ENCODE results near the gene KRT23. TPM values are rescaled to one million over a fixed set of nuclear protein-coding genes. Genes with fewer than 3 reads are reported as not detected.

KRT23 gene
- total RNA-seq, 2 donors from 2014 or later: 0.27 to 1.2 TPM

DNA sequence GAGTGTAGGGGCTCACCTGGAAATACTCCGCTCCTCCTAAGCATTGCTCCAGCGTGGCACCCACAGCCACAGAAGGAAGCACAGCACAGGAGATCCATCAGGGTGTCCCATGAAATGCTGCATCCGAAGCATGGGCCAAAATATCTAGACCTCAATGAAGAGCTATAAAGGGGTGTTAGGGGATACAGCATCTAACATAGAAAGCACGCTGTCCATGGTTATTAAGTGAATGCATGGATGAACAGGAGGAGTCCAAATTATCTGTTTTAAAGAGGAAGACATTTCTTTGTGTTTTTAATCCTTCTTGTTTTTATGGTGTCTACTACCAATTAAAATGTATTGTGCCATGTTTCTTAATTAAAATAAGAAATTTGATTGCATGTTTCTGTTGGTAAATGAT, 30.8 kb downstream of the KRT23 start:
- H3K36me3 ChIP-seq: no peaks in the 10 kb centered on the region
- H3K27ac ChIP-seq: no peak overlapping the region
- H3K9ac ChIP-seq (ENCODE audit: low read depth in 2 of 2, low read length in 2 of 2): no peak overlapping the region
- H3K9me3 ChIP-seq: no peaks in the 10 kb centered on the region
- no peaks in the 10 kb centered on the region for H3K27me3 ChIP-seq
- intact Hi-C loops (cut with DNase I): loop anchor here (5.0 kb wide), 2 partner anchors 49 to 416 kb away; no protein-coding TSS in a partner anchor
- DNase-seq: no peak
- H3K4me1 ChIP-seq: no peaks in the 10 kb centered on the region
- TF ChIP-seq, protein P1, sequence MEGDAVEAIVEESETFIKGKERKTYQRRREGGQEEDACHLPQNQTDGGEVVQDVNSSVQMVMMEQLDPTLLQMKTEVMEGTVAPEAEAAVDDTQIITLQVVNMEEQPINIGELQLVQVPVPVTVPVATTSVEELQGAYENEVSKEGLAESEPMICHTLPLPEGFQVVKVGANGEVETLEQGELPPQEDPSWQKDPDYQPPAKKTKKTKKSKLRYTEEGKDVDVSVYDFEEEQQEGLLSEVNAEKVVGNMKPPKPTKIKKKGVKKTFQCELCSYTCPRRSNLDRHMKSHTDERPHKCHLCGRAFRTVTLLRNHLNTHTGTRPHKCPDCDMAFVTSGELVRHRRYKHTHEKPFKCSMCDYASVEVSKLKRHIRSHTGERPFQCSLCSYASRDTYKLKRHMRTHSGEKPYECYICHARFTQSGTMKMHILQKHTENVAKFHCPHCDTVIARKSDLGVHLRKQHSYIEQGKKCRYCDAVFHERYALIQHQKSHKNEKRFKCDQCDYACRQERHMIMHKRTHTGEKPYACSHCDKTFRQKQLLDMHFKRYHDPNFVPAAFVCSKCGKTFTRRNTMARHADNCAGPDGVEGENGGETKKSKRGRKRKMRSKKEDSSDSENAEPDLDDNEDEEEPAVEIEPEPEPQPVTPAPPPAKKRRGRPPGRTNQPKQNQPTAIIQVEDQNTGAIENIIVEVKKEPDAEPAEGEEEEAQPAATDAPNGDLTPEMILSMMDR (IDR thresholded peaks at IDR 0.05): no peak
- no peak overlapping the region for H3K4me3 ChIP-seq

DNA sequence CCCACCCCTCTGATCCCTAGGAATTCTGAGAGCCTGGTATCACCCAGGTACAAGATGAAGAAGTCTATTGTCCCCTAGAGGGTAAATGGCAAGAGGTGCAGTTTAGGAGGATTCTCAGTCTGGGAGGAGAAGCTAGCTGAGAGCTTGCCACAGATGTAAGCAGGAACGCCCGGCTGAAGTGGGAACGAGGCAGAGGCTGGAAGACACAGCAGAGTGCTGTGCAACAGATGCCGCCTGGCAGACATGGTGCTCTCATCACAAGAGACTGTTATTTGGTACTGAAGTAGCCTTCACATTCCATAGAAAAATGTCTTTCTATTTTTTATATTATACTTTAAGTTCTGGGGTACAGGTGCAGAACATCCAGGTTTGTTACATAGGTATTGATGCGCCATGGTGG, 32.1 kb downstream of the KRT23 start:
- Histone ChIP-seq H3K9ac (ENCODE audit: low read depth in 2 of 2, low read length in 2 of 2) (peak overlapping the region in 1 of 2 donors; percentile 46), H3K4me3 (no peak overlapping the region), H3K4me1 (no peaks in the 10 kb centered on the region), H3K27me3 (no peaks in the 10 kb centered on the region), H3K9me3 (no peaks in the 10 kb centered on the region), H3K36me3 (no peaks in the 10 kb centered on the region), H3K27ac (peak overlapping the region; percentile 81)
- TF ChIP-seq, protein P1 (IDR thresholded peaks at IDR 0.05): no peak
- no peak for DNase-seq
- intact Hi-C loops (cut with DNase I): loop anchor here (5.0 kb wide), 2 partner anchors 48 to 417 kb away; no protein-coding TSS in a partner anchor

DNA sequence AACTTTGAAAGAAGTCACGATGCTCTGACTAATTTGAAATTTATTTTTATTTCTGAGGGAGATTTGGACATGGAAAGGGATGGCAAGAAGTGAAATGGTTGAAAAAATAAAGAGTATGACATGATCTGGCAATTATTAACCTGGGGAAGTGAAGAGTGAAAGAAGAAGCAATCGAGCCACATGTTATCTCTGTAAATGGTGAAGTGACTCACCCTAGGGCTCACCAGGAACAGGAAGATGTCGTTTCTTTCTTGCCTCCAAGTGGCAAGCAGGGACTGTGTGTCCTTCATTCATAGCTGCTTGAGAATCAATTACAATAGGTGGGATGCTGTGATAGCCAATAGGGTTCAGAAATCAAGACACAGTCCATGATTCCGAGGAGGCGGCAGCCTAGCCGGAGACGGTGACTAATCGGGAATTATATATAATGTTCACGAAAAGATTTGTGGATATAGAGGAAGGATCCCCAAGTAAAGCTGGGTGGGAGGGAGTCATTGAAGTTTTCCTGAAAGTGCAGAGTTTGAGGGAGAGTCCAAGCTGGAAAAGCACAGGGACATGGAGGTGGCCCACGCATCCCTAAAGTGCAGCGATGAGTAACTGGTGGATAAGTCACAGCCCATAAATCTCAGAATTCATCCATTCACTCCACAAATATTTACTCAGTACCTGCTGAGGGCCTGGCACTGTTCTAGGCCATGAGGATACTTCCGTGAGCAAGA, 34.2 kb downstream of the KRT23 start:
- intact Hi-C loops (cut with DNase I): loop anchor here (5.0 kb wide), 1 partner anchor 749 kb away; no protein-coding TSS in a partner anchor
- peak overlapping the region; percentile 81 for H3K27ac ChIP-seq
- peak overlapping the region; percentile 32 to 76 for H3K9ac ChIP-seq (ENCODE audit: low read depth in 2 of 2, low read length in 2 of 2)

DNA sequence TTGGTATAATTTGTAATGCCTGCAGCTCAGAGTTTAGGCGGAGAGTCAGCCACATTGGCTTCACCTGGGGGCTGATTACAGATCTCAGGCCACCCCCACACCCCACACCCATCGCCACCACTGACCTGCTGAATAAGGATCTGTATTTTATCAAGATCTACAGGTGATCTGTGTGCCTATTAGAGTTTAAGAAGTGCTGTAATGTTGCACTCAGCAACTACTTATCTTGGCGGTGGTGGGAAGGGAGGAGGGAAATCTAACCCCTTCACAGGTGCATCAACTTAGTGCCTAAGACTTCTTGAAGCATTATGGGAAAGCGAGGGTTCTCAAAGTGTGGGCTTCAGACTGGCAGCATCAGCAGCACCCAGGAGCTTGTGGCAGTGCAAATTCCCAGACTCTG, 34.9 kb downstream of the KRT23 start:
- intact Hi-C loops (cut with DNase I): loop anchor here (5.0 kb wide), 1 partner anchor 750 kb away; no protein-coding TSS in a partner anchor
- Histone ChIP-seq H3K9me3 (no peaks in the 10 kb centered on the region), H3K4me3 (no peak overlapping the region), H3K27ac (peak overlapping the region; percentile 81), H3K9ac (ENCODE audit: low read depth in 2 of 2, low read length in 2 of 2) (peak overlapping the region; percentile 32 to 76), H3K27me3 (no peaks in the 10 kb centered on the region), H3K4me1 (no peaks in the 10 kb centered on the region), H3K36me3 (no peaks in the 10 kb centered on the region)
- DNase-seq: no peak
- TF ChIP-seq, protein P1 (IDR thresholded peaks at IDR 0.05): no peak

More for the DNA sequence above, 34.2 kb downstream of the KRT23 start:
- Histone ChIP-seq H3K27me3 (no peaks in the 10 kb centered on the region), H3K9me3 (no peaks in the 10 kb centered on the region), H3K36me3 (no peaks in the 10 kb centered on the region), H3K4me3 (no peak overlapping the region), H3K4me1 (no peaks in the 10 kb centered on the region)
- DNase-seq: peak; percentile 75
- TF ChIP-seq, protein P1 (IDR thresholded peaks at IDR 0.05): no peak

DNA sequence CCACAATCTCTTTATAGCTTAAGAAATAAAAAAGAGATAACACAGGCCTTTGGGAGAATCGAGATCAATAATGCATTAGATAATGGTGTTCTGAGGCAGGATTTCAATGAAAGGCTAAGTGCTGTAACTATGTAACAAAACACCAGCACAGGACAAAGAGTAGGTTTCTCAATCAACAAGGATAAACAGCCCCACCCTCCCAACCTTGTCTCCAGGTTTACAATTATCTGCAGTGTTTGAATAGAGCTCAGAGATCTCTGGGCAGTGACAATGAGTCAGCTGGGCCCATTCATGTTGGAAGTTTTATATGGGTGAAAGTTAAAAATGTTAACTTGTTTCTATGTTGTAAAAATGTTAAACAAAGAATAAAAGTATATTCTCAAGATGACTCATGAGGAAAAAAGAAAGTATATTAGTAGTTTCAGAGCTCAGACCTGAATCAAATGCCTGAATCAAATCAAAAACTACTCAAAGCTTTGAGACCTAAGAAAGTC, 35.4 kb downstream of the KRT23 start:
- H3K36me3 ChIP-seq: no peaks in the 10 kb centered on the region
- H3K4me3 ChIP-seq: no peak overlapping the region
- no peaks in the 10 kb centered on the region for H3K27me3 ChIP-seq
- H3K9me3 ChIP-seq: no peaks in the 10 kb centered on the region
- H3K9ac ChIP-seq (ENCODE audit: low read depth in 2 of 2, low read length in 2 of 2): peak overlapping the region; percentile 32 to 76
- DNase-seq: peak; percentile 82
- intact Hi-C loops (cut with DNase I): loop anchor here (5.0 kb wide), 1 partner anchor 750 kb away; no protein-coding TSS in a partner anchor
- peak overlapping the region; percentile 81 for H3K27ac ChIP-seq
- no peaks in the 10 kb centered on the region for H3K4me1 ChIP-seq
- TF ChIP-seq, protein P1 (IDR thresholded peaks at IDR 0.05): no peak

Measured in colonic mucosa (tissue), 4 donors.